Neural cell (in vitro differentiated cells): ENCODE data around the gene IFNLR1.

Experiments
- CTCF ChIP-seq: fragments of 450-650 bp; IDR thresholded peaks from 2 replicates; pipeline ENCODE4 v1.5.1; 2014; ENCODE audit warnings: antibody characterized with exemption, mild to moderate bottlenecking, moderate library complexity; ENCODE audit not compliant: poor library complexity, severe bottlenecking
- EP300 ChIP-seq: fragments of 450-650 bp; conservative IDR thresholded peaks from 2 replicates; pipeline ENCODE4 v1.6.1; 2014; ENCODE audit warnings: antibody characterized with exemption, mild to moderate bottlenecking, moderate library complexity; ENCODE audit not compliant: poor library complexity, severe bottlenecking
- EZH2 ChIP-seq: fragments of 200-600, 300-800 bp; shearing (Covaris generic), sonication (generic); IDR thresholded peaks from 2 replicates; pipeline ENCODE4 v1.6.1; 2014; ENCODE audit warnings: antibody characterized with exemption, low read length, borderline replicate concordance, mild to moderate bottlenecking; ENCODE audit not compliant: insufficient read depth, poor library complexity, severe bottlenecking
- POLR2AphosphoS5 ChIP-seq: IDR thresholded peaks from 2 replicates; pipeline ENCODE4 v1.6.1; 2012
- RAD21 ChIP-seq: fragments of 450-650 bp; conservative IDR thresholded peaks from 2 replicates; pipeline ENCODE4 v1.6.1; 2014; ENCODE audit warnings: antibody characterized with exemption, mild to moderate bottlenecking, moderate library complexity
- REST ChIP-seq: IDR thresholded peaks from 2 replicates; pipeline ENCODE4 v1.6.1; 2012; ENCODE audit warnings: borderline replicate concordance
- SMC3 ChIP-seq: fragments of 450-650 bp; conservative IDR thresholded peaks from 2 replicates; pipeline ENCODE4 v1.6.1; 2014; ENCODE audit warnings: antibody characterized with exemption, mild to moderate bottlenecking, moderate library complexity; ENCODE audit not compliant: poor library complexity
- TAF1 ChIP-seq: IDR thresholded peaks from 2 replicates; pipeline ENCODE4 v1.6.1; 2012; ENCODE audit warnings: low read depth

DNA sequence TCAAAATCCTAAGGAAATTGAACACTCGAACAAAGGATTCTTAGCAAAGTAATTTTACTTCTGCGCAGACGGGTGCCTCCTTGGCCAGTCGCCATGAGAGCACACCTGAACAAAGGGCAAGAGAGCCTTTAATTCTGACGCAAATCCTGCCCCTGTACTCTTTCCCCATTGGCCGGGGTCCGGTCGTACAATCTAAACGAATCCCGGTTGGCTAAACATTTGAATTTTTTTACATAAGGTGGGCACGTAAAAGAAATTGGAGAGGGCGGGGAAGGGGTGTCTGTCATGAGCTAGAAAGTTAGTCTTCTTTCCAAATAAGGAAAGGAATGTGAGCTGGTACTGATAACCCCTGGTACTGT lies 35.9 kb downstream of the IFNLR1 start:
- TF ChIP-seq CTCF (no peak), EP300 (no peak), EZH2 (no peak), REST (no peak), TAF1 (no peak), RAD21 (no peak), POLR2AphosphoS5 (no peak), SMC3 (no peak)
